LHCN-M2 (cell line): ENCODE results near the gene HNMT. TPM values are rescaled to one million over a fixed set of nuclear protein-coding genes. Genes with fewer than 3 reads are reported as not detected.

Source experiments
- DNase-seq: peaks from one replicate; pipeline ENCODE4 v3.0.0-alpha.2; 2012; ENCODE audit warnings: low read depth
- total RNA-seq: library from RNA; depleted of rRNA; stranded (reverse); fragments of >200 nt; gene quantifications from 2 replicates; pipeline ENCODE4 v1.2.3, GENCODE V29; 2014

The HNMT gene
- total RNA-seq, 1 experiment from 2014 or later, result 45.6 TPM

DNA sequence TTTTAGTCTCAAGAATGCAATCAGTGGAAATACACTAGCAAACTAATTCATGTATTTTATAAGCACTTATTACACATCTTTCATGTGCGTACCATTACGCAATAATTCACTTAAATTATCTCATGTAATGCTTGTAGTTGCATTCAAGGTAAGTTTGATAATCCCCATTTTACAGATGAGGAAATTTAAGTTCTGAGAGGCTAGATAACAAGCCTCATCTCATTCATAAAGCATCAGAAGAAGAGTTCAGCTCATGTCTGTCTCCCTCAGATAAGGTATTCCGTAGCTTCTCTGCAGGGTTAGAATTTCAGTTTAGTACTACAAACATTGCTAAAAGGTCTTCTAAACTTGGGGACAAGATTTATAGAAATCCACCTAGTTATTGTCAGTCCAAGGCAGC, 47.8 kb downstream of the HNMT start:
- DNase-seq, result no peak

DNA sequence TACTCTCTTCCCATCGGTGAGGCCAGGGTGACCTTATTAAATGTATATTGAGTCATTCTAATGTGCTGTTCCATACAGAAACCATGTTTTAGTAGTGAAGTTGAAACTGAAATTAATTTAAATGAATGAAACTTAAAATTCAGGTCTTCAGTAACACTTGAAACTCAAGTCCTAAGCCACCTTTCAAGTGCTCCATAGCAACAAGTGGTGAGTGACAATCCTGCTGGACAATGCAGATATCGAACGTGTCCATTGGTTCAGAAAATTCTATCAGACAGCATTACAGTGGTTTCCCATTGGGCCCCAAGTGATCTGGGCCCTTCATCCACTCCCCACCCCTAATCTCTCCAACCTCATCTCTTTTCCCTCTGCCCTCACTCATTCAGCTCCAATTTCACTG, 48.7 kb downstream of the HNMT start:
- no peak for DNase-seq

GRCh38 chr2:138013639-138014038, 49.4 kb downstream of the HNMT start:
- DNase-seq, result no peak

GRCh38 chr2:138015494-138015893, 51.2 kb downstream of the HNMT start:
- no peak for DNase-seq

GRCh38 chr2:138016351-138017087, 52.2 kb downstream of the HNMT start:
- DNase-seq, result no peak

GRCh38 chr2:138017824-138018223, 53.6 kb downstream of the HNMT start:
- DNase-seq, result no peak

DNA sequence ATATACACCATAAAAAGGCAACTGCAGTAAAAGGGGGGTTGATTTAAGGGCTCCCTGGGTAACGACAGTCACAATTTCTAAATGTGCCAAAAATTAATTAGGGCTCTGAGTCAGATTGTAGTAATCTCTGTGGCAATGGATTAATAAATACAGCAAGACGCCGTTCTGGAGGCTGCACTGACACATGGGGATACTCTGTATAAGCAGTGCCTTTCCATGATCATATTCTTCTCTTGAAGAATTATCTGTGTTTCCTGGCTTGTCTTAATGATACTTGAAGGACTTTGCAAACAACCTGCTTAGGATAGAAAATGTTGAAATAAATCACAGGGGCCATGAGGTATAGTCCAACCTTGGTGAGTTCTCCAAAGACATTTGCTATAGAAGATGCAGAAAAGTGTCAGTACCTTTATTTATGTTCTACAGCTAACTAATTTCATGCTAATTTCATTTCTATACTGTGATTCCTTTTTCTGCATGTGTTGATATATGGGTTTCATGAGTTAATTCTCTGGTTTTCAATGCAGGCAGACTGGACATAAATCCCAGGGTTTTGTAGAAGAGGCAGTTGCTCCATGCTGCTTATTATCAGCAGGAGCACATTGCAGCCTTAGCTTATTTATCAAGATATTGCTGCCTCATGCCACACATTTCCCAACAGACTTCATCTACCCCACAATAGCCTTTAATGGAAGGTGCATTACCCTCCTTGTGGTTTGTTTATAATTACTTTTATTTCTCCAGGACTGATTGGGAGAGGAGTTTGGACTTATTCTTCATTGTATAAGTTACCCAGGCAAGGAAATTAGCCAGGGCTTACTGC, 54.8 kb downstream of the HNMT start:
- no peak for DNase-seq

GRCh38 chr2:138020432-138020831, 56.2 kb downstream of the HNMT start:
- no peak for DNase-seq

- no peak for DNase-seq
These were observed 56.9 kb downstream of the HNMT start for GRCh38 chr2:138021154-138021553.

DNA sequence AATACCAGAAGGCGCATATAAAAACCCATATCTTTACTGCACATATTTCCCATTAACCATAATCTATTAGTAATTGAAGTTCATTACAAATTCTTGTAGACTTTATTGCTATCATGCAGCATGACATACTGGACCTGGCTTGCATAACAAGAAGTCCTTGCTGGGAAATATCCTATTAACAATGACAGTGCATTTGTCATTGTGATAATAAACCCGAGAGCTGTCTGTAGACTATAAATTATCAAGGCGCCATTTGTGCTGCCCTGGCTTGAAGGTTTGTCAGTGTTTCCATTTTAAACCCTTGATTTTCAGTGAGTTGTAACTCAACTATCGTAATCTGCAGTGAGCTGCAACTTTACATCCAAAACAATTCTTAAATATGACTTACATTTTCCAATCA, 59.0 kb downstream of the HNMT start:
- DNase-seq, result no peak

- no peak for DNase-seq
These were observed 59.7 kb downstream of the HNMT start for GRCh38 chr2:138023976-138024375.

- DNase-seq, result no peak
These were observed 62.1 kb downstream of the HNMT start for GRCh38 chr2:138026111-138027020.

GRCh38 chr2:138028538-138028937, 64.3 kb downstream of the HNMT start:
- no peak for DNase-seq

DNA sequence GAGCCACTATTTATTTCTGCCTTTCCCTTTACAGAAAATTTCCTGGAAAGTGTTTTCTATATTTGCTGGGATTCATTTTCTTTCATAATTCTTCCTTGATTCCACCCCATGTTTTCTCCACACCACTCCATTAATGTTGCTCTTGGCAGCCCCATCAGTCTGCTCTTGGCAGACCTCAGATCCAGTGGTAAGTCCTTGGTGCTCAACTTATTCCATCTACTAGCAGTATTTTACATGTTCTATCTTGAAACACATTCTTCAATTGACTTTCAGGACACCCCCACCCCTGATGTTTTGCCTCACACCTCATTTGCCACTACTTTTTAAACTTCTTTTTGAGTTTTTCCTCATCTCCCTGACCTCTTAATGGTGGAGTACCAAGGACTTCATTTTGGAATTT, 65.0 kb downstream of the HNMT start:
- no peak for DNase-seq

GRCh38 chr2:138030459-138030858, 66.2 kb downstream of the HNMT start:
- peak; percentile 53 for DNase-seq

DNA sequence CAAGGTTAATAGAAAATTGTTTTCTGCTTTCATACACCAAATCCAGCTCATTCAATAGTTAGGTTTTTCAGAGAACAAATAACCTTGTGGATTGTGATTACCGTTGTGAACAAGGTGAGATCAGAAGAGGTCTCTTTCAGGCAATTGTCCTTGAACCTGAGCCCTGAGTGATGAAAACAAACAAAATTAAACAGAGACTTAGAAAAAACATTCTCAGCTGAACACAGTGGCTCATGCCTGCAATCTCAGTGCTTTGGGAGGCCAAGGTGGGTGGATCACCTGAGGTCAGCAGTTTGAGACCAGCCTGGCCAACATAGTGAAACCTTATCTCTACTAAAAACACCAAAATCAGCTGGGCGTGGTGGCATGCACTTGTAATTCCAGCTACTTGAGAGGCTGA, 68.1 kb downstream of the HNMT start:
- no peak for DNase-seq

GRCh38 chr2:138034536-138034935, 70.3 kb downstream of the HNMT start:
- no peak for DNase-seq

DNA sequence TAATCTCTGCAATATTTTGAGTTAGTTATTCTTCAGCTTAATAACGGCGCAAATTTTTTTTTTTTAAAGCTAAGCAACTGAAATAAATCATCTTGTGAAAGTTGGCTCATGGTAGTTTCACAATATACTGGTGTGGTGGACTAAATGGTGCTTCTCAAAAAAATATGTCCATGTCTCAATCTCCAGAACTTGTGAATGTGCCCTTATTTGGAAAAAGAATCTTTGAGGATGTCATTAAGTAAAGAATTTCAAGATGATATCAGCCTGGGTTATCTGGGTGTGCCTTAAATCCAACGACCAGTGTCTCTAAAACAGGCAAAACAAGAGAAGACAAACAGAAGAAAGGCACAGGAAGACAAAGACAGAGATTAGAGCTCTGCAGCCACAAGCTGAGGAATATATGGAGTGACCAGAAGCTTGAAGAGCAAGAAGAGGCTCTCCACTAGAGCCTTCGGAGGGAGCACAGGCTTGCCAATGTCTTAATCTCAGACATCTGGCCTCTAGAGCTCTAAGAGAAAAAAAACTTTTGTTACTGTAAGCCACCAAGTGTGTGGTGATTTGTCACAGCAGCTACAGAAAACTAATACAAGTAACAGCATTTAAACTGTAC, 71.4 kb downstream of the HNMT start:
- DNase-seq, result peak; percentile 26

GRCh38 chr2:138036522-138036921, 72.2 kb downstream of the HNMT start:
- no peak for DNase-seq

GRCh38 chr2:138037090-138037489, 72.8 kb downstream of the HNMT start:
- DNase-seq, result no peak

DNA sequence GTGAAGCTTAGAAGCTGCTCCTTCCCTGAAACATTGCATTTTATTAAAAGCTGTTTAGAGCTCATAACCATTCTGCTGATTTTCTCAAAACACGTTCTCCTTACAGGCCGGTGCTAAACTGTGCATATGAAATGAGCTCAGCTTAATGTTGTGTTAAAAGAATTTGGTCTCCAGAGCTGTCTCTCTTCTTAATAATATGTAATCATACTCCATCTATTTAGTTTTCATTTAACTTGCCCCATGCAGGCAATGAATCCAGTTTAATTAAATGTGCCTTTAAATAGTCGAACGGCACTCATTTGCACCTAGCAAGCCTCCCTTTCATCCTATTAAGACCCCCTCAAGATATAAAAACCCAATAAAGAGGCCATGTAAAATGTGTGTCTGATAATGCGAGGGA, 76.3 kb downstream of the HNMT start:
- no peak for DNase-seq

GRCh38 chr2:138042311-138042710, 78.0 kb downstream of the HNMT start:
- no peak for DNase-seq
